NCI-H1092 treated with DMSO at 0.1 percent for 48 hours (cell line): ENCODE measurements around the gene TMEM176A.
"Not testable (repeated sequence)": the region's sequence is repeated elsewhere in the genome, so short reads cannot be mapped to it uniquely, and the experiment has no call there.

Experiments
- DNase-seq: peaks from one replicate; lab custom pipeline; 2025; lab: John Stamatoyannopoulos, UW

TMEM176A gene

DNA sequence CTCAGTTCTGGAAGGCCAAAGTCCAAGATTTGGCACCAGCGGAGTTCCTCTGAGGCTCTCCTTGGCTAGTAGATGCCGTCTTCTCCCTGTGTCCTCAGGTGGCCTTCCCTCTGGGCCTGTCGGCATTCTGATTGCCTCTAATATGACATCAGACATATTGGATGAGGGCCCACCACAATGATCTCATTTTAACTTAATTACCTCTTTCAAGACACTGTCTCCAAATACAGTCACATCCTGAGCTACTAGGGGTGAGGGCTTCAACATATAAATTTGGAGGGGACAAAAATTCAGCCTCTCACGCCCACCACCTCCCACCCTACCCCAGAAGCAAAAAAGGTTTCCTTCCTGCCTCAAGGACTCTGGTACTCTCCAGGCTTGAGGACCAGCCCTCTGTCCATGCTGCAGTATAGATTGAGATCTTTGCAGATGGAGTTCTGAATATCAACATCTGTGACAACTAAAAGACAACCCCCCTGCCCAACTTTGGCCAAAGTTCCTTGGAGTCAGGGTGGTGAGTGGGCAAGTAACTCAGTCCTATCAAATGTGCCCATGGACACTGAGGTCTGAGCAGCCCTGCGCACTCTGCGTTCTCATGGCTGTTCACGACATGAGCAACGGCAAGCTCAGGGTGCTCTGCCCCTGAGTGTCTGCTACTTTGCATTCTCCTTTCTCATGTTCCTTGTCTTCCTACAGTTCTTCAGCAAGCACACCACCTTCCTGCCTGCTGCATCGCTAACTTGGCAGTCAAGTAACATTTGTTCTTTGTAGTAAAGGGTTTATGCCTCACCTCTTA is 11.9 kb upstream of the TMEM176A start:
- DNase-seq = no peak

DNA sequence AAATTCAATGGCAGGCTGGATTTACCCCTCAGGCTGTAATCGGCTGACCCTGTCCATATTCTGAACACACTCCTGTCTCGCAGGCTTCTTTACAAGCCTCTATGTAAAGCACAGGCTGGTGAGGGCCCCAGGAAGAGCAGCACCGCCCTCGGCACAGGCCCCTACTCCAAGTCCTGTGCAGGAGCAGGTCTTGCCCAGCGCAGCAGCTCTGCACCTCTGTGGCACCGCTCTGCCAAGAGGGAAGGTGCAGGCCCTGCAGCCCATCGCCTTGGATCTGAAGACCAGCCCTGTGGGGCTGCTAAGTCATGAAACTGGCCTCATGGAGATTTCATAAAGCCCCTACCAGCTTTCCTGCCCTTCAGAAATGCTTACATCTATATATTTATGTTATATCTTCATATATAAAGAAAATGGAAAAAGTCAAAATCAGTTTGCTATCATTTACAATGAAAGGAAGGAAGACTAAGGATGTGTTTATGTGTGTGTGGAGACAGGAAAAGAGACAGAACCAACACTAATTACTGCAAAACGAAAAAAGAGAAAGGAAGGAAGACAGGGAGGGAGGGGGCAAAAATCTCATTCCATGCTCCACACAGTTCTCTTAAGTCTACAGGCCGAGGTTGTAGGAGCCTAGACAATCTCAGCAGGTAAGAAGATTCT is 10.0 kb upstream of the TMEM176A start:
- DNase-seq = no peak

DNA sequence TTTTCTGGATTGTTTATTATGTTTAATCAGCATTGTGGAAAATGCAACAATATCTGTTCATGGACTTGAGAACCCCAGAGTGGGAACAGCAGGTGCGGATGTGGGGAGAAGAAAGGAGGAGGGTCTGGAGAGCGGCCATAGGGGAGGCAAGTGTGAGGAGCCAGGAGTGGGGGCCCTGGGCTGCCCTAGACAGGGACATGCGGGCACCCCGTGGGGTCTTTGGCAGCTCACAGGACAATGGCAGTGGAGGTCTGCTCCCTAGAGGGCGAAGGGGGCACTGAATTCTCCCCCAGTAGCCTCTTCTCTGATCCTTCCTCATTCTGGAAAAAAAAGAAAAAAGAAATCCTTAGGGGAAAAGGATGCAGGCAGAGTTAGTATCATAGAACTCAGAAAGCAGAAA is 9.3 kb upstream of the TMEM176A start:
- no peak for DNase-seq

- no peak for DNase-seq
Measured at GRCh38 chr7:150791746-150792452, 8.7 kb upstream of the TMEM176A start.

- DNase-seq = no peak
Measured at GRCh38 chr7:150793569-150794238, 6.9 kb upstream of the TMEM176A start.

DNA sequence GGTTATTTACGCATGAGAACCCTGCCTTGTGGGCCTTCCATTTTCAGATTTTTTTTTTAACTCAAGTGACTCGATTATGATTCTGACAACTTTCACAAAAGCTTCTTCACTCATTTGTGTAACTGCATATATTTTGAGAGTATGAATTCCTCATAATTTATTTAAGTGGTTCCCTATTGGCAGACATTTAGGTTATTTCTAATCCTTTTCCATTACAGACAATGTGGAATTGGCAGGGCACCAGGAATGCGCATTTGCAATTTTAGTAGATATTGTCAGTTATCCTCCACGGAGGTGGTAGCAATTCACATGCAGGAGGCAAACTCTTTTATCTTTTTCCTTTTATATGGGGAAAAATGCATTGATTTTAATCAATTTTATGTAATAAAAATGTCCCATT is 2.9 kb upstream of the TMEM176A start:
- no peak for DNase-seq

GRCh38 chr7:150799156-150799555 is 1.4 kb upstream of the TMEM176A start:
- DNase-seq = no peak

DNA sequence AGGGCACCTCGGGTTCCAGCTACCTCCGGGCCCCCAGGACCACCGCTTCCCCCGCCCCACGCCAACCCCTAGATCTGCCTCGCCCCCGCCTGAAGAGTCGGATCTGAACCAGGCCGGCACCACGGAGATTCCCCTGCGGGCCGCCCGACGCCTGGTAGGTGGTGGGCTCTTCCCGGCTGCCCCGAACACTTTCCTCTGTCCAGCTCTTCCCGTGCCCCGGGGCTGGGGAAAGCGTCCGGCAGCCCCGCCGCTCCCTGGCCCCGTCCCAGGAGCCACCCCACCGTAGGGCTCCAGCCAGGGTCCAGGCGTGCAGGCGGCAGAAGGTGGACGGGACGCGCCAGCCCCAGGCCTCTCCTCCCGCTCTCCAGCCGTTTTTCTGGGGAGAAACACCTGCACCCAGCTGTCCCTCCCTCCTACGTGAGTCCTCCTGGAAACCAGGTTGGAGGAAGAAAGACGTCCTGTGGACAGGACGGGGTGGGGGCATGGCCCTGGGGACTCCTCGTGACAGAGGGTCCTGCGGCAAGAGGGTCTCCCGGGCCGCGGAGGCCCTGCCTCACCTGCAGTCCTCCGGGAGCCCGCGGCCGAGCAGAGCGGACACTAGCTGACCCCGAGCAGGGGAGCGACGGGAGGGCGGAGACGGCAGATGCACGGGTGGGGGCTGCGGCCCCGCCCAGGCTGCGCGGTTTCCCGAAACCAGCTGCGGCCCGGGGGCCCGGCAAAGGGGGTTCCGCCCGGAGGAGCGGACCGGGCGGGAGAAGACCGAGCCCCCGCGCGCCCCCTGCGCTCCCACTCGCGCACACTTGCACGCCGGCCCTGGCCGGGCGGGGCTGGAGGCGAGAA is 608 bp upstream of the TMEM176A start, which contains the start of gene TMEM176B:
TSS of gene TMEM176B (minus strand) at position 624 of the 840 bp plus-strand sequence. CDS start 3,795 bp downstream, outside the sequence.
- no peak for DNase-seq

DNA sequence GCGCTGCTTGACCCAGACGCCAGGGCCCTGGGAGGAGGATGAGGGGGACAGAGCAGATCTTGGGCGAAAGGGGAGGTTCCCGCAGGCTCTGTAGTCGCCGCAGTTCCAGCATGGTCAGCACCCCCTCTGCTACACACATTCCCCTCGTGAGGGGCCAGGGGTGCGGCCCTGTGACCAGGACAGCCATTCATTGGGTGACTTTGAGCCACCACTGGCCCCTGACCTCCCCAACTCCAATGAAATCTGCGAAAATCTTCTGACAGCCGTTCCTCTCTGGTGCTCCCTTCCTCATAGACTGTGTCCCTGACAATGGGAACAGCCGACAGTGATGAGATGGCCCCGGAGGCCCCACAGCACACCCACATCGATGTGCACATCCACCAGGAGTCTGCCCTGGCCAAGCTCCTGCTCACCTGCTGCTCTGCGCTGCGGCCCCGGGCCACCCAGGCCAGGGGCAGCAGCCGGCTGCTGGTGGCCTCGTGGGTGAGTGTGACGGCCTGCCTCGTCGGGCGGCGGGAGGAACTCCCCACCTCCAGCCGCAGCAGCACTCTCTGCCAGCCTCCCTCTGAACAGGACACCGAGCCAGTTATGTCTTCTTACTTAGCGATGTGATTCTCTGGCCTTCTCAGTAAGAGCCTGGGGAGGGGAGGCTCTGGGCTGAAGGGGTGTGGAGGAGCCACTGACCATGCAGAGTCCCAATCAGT is 825 bp downstream of the TMEM176A start:
- no peak for DNase-seq

DNA sequence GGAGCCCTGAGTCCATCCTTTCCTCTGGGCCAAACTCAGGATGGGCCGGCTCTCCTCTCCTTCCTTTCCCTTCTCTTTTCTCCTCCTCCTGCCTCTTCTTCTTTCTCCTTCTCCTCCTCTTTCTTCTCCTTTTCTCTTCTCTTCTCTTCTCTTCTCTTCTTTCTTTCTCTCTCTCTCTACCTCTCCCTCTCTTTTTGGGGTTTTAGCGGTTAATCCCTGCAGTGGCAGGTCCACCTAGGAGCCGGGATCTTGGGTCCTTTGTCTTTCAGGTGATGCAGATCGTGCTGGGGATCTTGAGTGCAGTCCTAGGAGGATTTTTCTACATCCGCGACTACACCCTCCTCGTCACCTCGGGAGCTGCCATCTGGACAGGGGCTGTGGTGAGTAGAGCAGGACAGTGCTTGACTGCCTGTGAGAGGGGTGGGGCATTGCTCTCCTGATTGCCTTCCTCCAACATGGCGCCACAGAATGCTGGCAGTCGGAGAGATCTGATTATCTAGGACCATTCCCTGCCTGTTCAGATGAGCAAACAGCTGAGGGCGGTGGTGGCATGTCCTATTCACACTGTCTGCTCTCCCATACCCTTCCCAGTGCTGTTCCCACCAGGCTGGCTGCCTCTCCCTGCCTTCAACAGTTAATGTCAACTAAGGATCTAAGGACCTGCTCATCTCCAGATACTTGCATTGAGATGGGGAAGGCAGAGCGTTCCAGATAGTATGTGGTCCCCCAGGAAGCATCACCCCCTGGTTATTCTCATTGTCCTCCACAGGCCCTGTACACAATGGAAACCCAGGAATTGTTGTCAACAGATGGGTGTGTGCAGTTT is 1.6 kb downstream of the TMEM176A start:
- DNase-seq = no peak

DNA sequence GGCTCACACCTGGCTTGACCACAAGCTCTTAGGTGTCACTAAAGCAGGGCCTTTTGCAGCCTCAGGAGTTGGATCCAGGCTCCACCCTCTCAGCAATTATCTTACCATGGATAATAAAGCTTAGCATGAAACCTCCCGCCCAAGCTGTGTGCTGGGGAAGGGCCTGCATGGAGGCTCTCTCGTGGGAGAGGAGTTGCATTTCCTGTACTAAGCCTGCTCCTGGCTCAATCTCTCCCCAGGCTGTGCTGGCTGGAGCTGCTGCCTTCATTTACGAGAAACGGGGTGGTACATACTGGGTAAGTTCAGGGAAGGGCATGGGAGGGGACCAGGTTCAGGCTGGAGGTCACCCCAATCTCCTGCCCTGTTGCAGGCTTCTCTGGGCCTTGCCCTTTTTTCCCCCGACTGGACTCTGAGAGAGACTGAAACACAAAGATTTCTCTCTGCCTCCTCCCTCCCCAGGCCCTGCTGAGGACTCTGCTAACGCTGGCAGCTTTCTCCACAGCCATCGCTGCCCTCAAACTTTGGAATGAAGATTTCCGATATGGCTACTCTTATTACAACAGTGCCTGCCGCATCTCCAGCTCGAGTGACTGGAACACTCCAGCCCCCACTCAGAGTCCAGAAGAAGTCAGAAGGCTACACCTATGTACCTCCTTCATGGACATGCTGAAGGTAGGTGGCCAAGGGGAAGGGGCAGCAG is 2.7 kb downstream of the TMEM176A start:
- DNase-seq = no peak

- no peak for DNase-seq
Measured at GRCh38 chr7:150804802-150805201, 4.2 kb downstream of the TMEM176A start.

DNA sequence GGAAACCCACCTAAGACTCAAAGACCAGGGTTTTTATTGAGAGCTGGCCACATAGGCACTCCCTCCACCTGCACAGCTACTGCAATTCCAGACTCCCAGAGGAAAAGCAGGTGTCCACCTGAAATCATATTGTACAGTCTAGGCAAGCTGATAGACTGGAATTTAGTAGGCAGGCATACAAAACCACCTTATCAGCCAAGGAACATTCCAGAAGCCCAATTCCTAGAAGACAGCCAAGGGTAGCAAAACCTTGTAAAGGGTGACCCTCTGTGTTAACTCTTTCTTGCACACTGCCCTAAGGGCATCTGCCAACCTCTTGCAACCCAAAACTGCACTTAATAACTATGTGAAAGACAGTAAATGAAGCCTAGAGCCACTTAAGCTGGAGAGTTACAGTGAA is 5.3 kb downstream of the TMEM176A start:
- DNase-seq = no peak

DNA sequence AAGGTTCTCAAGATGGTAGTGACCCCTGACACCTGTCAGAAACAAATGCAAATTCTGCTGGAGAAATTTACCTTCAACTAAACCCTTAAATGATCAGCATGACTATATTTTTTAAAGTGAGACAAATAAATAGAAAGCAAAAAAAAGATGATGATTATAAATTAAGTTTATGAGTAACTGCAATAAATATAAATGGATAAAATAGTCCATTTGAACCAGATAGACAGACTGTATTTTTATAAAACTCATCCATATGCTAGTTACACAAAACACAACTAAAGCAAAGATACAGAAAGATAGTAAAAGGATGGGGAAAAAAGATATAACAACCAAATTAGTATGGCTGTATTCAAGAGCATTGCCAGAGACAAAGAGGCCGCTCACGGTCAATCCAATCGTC is 5.9 kb downstream of the TMEM176A start:
- DNase-seq = no peak

- DNase-seq = no peak
Measured at GRCh38 chr7:150806863-150807262, 6.3 kb downstream of the TMEM176A start.

GRCh38 chr7:150807616-150808438 is 7.3 kb downstream of the TMEM176A start:
- not testable (repeated sequence) for DNase-seq

- DNase-seq = no peak
Measured at GRCh38 chr7:150814328-150815001, 13.9 kb downstream of the TMEM176A start.

DNA sequence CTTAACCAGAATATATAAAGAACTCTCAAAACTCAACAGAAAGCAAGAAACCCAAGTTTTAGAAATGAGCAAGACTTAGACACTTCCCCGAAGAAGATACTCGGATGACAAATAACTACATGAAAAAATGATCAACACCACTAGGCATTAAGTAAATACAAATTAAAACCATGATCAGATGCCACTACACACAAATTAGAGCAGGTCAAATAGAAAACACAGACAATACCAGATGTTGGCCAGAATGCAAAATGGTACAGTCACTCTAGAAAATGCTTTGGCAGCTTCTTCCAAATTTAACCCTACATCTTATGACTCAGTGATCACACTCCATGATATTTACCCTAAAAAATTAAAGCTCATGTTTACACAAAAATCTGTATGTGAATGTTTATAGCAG is 18.4 kb downstream of the TMEM176A start:
- no peak for DNase-seq
